ENCODE measurements around the gene GPATCH3.
"Not testable (repeated sequence)": the region's sequence is repeated elsewhere in the genome, so short reads cannot be mapped to it uniquely, and the experiment has no call there.

Gene GPATCH3

GRCh38 chr1:26847826-26848225 is 52.4 kb downstream of the GPATCH3 start:
- not testable (repeated sequence) for DNase-seq

DNA sequence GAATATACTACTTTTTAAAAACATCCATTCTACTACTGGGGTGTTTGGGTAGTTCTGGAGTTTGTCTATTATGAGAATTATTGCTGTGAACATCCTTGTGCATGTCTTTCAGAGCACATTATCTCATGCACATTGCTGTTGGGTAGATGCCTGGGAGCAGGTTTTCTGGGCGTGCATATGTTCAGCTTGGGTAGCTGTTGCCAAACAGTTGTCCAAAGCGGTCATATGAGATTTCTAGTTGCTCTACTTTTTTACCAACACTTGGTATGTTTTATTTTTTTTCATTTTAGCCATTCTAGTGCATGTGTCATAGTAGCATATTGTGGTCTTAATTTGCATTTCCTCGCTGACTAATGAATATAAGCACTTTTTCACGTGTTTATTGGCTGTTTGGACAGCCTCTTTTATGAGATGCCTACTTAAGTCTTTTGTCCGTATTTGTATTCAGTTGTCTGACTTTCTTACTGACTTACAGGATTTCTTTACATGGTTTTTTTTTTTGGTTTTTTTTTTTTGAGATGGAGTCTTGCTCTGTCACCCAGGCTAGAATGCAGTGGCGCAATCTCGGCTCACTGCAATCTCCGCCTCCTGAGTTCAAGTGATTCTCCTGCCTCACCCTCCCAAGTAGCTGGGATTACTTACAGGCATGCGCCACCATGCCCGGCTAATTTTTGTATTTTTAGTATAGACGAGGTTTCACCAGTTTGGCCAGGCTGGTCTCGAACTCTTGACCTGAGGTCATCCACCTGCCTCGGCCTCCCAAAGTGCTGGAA is 55.7 kb downstream of the GPATCH3 start:
- DNase-seq: no peak

All from nucleus accumbens (tissue), 56 donors.